GM19043 (cell line): ENCODE data around the gene HNRNPUL2.
"Not testable (repeated sequence)": the region's sequence is repeated elsewhere in the genome, so short reads cannot be mapped to it uniquely, and the experiment has no call there.

Experiments used
- ATAC-seq: cut with Tn5 transposase; IDR thresholded peaks from one replicate; pipeline ENCODE4 v1.9.1; 2021; ENCODE audit warnings: low read depth; ENCODE audit not compliant: unreplicated experiment

Gene HNRNPUL2

DNA sequence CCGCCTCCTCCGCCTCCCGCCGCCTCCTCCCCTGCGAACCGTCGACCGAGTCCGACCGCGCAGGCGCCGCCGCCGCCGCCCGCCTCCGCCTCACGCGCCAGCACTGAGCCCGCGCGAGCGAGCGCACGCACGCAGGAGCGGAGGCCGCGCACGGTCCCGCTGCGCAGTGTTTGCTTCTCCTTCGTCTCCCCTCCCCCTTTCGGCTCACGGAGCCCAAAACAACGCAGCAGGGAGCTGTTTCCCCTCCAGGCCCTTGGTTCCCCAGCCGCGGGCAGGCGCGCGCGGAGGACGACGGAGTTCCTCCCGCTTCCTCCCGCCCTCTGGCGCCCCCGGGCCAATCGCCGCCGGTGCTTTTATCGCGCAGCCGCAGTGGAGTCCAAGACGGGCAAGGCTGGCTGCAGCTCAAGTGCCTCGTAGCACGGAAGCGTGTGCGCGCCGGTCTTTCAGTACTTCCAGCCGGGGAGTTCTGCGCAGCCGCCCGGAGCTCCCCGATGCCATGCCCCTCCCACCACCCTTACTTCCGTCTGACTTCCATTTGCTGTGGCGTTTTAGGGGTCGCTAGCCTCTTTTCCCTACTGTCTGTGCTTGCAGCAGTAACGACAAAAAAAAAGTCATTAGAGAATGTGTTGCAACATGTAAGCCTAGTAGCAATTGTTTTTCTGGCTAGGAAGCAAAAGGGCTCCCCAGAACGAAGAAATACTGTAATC, at the start of gene HNRNPUL2:
Gene HNRNPUL2 (minus strand): TSS at position 293 of the 707 bp plus-strand sequence. CDS start 301 bp downstream, outside the sequence.
- peak; percentile 64 for ATAC-seq

DNA sequence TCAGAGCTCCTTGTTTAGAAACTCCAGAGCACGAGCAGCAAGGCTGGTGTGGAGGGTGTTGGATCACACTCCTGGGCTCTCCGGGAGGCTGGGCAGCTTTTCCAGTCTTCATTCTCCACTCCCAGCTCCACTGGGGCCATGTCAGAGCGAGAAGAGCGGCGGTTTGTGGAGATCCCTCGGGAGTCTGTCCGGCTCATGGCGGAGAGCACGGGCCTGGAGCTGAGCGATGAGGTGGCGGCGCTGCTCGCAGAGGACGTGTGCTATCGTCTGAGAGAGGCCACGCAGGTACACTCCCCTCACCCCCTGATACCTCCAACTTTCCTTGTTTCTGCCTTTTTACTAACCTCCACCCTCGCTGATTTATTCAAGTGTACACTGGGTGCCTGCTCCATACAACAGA, 48.4 kb upstream of the HNRNPUL2 start:
- no peak for ATAC-seq

DNA sequence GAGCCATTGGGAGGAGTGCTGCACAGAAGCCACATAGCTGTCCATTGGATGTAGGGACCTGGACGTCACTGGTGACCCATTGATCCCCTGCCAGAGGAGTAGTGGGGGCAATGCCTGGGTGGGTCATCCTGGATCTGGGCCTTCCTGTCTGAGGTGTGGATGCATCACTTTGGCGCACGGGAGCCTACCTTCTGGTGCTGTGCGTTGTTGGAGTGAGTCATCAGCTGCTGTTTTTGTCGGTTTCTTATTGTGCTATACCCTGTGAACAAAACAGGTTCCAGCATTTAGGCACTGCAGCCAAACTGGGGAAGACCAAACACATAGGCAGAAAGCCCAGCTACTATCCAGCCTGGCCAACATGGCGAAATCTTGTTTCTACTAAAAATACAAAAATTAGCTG, 47.1 kb upstream of the HNRNPUL2 start:
- no peak for ATAC-seq

DNA sequence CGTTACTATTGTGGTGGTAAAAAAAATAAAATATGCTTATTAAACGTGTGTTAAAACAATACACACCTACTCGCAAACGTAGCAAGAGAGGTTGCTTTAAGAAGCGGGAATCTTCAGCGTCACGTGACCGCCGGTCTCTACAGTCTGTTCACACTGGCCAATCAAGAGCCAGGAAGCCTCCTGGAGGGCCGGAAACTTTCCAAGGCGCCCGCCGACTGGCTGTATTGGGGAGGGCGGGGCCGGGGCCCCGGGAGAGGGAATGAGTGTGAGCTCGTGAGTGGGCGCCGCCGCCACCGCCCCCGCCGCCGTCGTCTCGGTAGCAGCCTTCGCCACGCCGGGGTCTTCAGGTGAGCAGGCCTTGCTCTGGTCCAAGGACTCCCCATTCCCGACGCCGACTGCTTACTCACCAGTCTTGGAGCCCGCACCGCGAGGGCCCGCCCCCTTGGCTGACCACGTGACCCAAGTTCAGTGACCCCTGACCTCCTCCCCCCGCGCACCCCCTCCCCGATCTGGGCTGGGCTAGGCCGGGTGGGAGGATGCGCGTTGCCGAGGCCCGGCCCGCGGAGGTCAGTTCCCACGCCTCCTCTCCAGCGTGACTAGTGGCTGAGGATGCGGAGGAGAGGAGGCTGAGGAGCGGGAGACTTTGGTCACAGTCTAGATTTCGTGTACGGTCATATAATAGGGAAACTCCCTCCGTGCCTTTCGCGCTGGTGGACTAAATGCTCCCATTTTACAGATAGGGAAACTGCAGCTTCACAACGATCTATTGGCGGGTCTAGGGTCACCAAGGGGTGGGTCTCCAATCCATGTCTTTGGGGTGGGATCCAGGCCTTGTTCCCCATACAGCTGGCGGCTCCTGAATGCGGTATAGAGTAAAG, 44.1 kb upstream of the HNRNPUL2 start, which contains the start of gene TAF6L:
Gene TAF6L (plus strand): TSS at position 253 of the 878 bp plus-strand sequence. CDS start 4,388 bp downstream, outside the sequence.
- ATAC-seq = peak; percentile 78

DNA sequence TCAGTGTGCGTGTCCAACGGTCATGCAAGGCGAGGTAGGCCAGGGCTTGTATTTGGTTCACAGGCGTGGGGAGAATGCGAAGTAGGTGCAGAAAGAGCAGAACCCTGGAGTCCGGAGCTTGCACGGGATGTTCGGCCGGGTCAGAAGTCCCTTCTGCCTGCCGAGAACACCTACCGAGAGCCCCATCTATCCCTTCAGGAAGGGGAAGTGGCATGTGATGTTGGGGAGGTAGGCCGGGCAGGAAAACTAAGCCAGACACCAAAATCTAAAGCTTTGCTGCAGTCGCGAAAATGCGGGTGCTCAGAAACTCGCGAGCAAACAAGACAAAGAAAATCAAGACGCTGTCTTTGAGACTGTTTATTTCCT, 43.5 kb upstream of the HNRNPUL2 start:
- ATAC-seq = no peak

DNA sequence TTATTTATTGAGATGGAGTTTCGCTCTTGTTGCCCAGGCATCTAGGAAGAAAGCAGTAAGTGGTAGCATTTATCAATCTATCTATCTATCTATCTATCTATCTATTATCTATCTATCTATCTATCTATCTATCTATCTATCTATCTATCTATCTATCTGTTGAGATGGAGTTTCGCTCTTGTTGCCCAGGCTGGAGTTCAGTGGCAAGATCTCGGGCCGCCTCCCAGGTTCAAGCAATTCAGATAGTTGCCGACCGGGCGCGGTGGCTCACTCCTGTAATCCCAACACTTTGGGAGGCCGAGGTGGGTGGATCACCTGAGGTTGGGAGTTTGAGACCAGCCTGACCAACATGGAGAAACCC, 33.6 kb upstream of the HNRNPUL2 start:
- not testable (repeated sequence) for ATAC-seq

DNA sequence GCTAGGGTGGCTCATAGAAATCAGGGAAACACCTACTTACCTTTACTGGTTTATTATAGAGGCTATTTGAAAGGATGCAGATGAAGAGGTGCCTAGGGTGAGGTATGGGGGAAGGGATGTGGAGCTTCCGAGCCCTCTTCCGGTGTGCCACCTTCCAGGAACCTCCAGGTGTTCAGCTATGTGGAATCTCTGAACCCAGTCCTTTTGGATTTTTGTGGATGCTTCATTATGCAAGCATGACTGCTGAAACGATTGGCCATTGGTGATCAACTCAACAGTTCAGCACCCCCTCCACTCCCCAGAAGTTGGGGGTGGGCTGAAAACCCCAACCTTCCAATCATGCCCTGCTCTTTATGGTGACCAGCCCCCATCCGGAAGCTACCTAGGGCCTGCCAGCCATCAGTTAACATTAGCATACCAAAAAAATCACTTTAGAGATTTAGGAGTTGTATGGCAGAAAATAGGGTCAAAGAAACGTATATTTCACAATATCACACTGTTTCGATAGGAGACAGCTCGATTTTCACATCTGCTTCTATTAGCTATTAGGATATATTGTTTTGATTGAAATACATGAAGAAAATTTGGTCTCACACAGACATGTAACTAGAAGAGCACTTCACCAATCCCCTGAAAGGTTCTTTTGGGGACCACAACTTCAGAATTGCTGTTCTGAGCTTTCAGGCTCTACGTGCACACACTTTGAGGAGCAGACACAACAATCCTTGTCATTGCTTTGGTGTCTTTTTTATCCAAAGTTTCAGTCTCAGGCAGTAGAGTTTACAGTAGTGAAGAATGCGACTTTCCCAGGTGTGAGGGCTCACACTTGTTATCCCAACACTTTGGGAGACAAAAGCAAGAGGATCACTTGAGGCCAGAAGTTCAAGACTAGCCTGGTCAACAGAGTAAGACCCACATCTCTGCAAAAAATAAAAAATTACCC, 30.9 kb upstream of the HNRNPUL2 start:
- no peak for ATAC-seq

DNA sequence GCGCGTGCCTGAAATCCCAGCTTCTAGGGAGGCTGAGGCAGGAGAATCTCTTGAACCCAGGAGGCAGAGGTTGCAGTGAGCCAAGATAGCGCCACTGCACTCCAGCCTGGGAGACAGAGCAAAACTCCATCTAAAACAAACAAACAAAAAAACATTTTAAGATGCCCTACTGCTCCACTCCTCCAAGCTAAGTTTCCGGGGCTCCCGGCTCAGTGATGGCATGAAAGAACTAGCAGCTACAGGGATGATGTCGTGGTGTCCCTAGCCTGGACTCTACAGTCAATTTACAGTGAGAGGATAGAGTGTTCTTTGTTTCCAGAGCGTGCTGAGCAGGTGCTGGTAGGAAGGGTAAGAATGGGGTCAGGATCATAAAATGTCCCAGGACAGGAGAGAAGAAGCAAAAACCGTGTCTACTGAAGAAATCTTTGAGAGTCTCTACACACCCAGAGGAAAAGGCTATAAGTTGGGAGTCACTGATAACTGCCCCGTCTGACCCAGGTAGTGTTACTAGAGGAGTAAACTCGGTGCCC, 27.9 kb upstream of the HNRNPUL2 start:
- ATAC-seq = no peak

DNA sequence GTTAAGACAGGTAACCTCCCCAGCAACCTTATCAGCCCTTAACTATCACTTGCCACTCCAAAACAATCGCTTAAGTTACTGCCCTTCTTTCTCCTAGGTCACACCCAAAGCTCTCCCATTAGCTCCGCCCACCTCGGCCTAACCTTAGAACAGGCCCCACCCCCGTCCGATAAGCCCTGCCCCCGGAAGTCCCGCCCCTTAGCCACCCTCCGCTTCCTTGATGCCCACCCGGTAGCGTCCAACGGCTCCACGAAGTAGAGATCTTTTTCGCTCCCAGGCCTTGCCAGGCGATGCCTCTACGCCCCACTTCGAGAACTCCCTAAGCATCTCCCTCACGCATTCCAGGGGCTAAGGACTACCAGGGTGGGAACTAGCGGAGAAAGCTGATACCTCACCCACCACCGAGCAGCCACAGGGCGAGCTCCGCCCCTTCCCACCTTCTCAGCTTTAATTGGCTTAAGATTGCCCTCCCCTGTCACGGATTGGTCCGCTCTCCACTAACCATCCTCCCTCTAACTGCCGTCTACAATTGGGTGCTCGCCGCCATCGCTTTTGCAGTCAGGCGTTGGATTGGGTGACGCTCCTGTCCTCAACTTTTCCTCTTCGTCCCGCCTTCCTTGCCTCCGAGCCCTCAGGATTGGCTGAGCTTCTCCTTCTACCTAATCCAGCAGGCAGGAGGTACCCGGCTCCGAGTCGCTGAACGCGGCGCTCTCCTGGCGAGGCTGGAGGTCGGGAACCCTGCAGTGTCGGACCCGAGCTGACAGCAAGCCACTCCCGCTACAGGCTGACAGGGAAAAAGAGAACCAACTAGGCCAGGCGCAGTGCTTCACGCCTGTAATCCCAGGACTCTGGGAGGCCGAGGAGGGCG, 26.7 kb upstream of the HNRNPUL2 start, which contains the start of gene ZBTB3:
Gene ZBTB3 (minus strand): TSS at position 425 of the 868 bp plus-strand sequence. CDS start 496 bp downstream, outside the sequence.
- peak; percentile 93 for ATAC-seq

DNA sequence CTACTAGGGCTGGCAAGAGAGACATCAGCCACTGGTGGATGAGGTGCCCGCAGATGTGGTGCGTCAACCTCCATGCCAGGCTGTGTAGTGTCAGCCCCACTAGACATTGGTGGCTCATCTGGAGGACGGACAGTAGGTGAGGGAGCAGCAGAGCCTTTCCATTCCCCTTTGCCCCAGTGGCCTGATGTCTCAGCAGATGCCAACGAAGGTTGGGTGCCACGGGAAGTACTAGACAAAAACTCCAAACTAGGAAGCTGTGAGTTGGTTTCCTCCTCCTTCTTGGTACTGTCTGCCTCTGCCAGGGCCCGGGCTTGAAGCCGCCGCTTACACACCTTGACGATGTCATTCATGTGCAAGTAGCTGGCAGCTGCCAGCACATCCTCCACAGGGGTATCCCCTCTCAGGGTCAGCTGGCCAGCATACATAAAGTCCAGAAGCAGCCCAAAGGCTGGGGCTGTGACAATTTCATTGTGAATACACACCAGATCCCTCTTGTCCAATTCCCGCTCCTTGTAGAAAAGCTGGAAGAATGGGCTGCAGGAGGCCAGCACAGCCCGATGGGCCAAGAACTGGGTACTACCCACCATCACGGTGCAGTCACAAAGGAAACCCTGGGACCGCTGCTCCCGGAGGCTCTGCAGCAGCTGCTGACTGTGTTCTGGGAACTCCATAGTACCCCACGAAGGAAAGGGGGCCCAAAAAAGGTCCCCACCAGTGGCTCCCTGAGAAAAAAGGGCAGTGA, 25.9 kb upstream of the HNRNPUL2 start:
- no peak for ATAC-seq

DNA sequence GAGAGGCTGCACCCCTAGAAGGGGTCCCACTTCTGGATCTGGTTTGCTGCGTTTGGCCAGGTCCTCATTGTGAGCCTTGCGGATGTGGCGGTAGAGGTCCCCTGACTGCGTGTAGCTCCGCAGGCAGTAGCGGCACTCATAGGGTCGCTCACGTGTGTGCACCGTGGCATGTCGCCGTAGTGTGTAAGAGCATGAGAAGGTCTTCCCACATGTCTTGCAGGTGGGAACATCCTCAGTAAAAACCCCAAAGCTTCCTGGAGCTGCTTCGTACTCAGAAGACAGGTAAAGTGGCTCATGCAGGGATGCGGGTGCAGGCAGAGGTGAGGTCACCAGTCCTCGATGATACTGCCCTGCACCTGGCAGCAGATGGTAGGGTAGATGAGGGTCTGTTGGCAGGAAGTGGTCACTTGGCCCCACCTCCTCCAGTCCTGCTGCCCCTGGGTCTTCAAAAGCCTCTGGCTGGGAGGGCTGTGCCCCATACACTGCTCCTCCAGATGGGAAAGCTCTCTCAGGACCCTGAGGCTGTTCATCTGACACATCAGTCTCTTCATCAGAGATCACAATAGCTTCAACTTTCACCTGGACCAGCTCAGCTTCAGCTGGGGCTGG, 25.0 kb upstream of the HNRNPUL2 start:
- no peak for ATAC-seq

DNA sequence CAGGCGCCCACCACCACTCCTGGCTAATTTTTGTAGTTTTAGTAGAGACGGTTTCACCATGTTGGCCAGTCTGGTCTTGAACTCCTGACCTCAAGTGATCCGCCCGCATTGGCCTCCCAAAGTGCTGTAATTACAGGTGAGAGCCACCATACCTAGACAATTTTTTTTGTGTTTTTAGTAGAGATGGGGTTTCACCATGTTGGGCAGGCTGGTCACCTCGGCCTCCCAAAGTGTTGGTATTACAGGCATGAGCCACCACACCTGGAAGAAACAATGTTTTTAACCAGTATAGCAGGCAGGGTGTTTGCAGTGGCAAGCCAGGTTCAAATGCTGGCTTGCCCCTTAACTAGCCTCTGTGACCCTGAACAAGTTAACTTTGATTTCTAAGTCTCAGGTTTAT, 22.7 kb upstream of the HNRNPUL2 start:
- not testable (repeated sequence) for ATAC-seq

DNA sequence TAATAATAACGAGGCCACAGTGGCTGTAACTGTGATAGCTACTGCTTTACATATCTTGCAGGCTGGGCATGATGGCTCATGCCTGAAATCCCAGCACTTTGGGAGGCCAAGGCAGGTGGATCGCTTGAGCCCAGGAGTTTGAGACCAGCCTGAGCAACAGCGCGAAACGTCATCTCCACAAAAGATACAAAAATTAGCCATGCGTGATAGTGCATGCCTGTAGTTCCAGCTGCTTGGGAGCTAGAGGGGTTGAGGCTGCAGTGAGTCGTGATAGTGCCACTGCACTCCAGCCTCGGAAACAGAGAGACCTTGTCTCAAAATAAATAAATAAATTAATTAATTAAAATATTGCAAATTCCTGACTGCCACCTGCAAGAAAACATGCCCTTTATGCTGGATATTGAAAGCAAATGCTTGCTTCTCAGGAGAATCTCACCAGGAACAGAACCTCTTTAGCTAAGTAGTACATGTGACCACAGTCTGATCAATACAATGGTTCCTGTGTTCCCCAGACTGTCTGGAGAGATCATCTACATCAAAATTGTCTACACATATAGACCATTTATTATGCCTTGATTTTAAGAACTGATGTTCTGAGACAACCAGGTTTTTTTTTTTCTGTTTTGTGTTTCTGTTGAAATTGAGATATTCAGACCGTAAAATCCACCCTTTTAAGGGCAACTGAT, 20.4 kb upstream of the HNRNPUL2 start:
- ATAC-seq = no peak

DNA sequence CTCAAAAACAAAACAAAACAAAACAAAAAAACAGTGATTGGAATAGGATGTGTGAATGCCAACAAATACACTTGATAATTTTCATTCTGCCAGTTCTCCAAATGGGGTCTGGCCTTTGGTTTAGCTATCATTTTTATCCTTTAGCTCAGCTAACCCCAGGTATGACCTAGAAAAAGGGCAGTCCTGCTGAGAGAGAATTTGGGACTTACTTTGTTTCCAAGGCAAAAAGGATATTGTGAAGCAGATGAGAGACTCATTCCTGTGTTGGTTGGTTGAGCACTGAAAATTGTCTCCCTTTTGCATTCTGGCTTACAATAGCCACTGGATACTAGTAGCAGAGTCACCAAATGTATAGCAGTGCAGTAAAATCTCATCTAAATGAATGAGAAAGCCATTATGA, 9.9 kb upstream of the HNRNPUL2 start:
- no peak for ATAC-seq

DNA sequence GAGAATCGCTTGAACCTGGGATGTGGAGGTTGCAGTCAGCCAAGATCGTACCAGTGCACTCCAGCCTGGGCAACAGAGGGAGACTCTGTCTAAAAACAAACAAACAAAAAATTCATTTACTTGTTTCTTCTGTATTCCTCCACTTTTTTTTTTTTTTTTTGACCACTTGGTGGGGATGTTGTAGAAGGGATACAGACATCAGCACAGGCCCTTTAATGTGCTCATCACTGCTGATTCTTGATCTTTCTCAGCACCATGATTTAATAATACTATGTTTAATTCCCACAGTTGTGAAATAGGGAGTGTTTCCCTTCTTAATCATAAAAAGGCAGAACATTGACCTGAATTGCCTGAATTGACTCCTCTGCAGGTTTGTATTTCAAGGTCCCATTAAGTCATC, 5.6 kb upstream of the HNRNPUL2 start:
- no peak for ATAC-seq

DNA sequence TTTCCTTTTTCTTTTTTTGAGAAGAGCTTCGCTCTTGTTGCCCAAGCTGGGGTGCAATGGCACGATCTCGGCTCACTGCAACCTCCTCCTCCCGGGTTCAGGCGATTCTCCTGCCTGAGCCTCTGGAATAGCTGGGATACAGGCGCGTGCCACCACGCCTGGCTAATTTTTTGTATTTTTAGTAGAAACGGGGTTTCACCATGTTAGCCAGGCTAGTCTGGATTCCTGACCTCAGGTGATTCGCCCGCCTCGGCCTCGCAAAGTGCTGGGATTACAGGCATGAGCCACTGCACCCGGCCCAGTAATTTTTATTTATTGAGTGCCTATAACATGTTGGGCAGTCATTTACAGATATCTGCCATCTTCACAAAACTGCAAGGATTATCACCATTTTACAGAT, 2.8 kb upstream of the HNRNPUL2 start:
- ATAC-seq = not testable (repeated sequence)

DNA sequence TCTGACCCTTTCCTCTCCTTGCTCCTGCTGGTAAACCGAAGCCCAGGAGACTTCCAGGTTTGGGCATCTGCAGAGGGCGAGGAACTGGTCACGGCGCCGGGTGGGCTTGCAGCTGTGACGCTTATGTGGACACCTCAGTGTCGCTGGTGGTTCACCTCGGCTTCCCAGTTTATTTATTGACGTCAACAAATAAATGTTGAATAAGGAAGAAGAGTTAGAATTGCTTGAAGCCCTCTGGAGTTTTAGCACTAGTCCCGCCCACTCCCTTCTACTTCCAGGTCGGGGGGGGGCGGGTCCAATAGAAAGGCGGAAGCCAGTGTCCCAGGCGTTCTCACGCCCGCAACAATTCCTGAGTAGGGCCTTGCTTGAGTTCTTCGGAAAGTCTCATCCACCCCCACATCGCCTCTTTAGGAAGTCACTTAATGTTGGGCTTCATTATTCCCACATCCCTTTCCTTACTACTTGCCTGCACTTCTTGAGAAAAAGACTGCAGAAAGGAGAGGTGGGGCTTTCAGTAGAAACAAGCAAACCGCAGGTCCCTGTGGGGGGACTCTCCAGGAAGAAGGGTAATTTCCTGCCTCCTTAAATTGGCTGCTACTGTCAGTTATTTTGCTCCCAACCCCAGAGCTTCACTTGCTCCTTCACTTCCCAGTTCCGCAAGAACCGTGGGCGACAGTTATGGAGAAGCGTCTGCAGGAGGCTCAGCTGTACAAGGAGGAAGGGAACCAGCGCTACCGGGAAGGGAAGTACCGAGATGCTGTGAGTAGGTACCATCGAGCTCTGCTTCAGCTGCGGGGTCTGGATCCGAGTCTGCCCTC, 1.1 kb upstream of the HNRNPUL2 start, which contains the start of gene TTC9C:
Gene TTC9C (plus strand): TSS at position 316 of the 818 bp plus-strand sequence. CDS start 363 bp downstream, at position 679.
- ATAC-seq = peak; percentile 27
